Ecto neural progenitor cell (in vitro differentiated cells): Measurements from ENCODE around the gene UXS1.

ENCODE experiments used
- DNase-seq: peaks from one replicate; pipeline ENCODE4 v3.0.0-alpha.2; 2018; ENCODE audit warnings: low spot score

UXS1 gene

GRCh38 chr2:106129592-106129991 lies 64.5 kb downstream of the UXS1 start:
- no peak for DNase-seq

- no peak for DNase-seq
Measured at GRCh38 chr2:106129150-106129549, 65.0 kb downstream of the UXS1 start.

GRCh38 chr2:106127776-106128268 lies 66.3 kb downstream of the UXS1 start:
- no peak for DNase-seq

- DNase-seq = no peak
Measured at GRCh38 chr2:106127282-106127771, 66.8 kb downstream of the UXS1 start.

GRCh38 chr2:106126705-106127281 lies 67.3 kb downstream of the UXS1 start:
- no peak for DNase-seq

GRCh38 chr2:106126295-106126694 lies 67.8 kb downstream of the UXS1 start:
- DNase-seq = no peak

- DNase-seq = no peak
Measured at GRCh38 chr2:106124905-106125549, 69.1 kb downstream of the UXS1 start.

GRCh38 chr2:106124106-106124756 lies 69.9 kb downstream of the UXS1 start:
- no peak for DNase-seq

- no peak for DNase-seq
Measured at GRCh38 chr2:106122157-106122556, 71.9 kb downstream of the UXS1 start.

DNA sequence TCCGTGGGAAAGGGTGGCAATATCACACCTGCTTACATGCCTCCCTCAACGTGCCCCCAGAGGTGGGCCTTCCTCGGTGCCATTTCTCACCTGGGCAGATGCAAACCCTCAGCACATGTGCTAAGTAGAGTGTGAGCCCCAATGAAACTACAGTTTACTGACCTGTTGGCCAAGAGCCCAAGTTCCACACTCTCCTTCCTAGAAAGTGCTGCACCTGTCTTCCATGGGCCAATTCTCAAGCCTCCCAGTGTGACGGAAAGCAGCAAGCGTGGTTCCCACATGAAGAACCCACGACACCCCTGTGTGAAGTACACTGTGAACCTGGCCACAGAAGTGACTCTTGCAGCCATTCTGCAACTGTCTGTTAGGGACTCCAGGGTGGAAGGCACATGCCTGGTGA lies 73.7 kb downstream of the UXS1 start:
- no peak for DNase-seq

DNA sequence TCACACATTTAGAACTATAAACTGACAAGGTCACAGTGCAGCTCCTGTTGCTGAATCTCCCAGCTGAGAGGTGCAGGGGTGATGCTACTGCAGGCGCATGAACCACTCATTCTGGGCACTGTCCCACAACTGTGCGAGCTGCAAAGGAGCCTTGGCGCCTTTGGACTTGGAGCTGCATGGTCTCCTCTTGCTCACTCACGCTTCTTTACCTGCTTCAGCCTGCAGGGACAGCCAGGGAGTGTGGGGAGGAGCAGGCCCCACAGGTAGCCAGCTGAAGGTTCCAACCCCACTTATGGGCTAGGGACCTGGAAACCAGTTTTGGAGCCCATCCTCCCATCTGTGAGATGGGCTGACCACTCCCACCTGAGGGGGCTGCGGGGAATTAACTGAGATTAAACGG lies 75.0 kb downstream of the UXS1 start:
- no peak for DNase-seq

GRCh38 chr2:106117882-106118684 lies 76.0 kb downstream of the UXS1 start:
- DNase-seq = no peak

GRCh38 chr2:106117347-106117746 lies 76.8 kb downstream of the UXS1 start:
- no peak for DNase-seq

GRCh38 chr2:106116248-106116647 lies 77.9 kb downstream of the UXS1 start:
- no peak for DNase-seq

GRCh38 chr2:106115665-106116064 lies 78.4 kb downstream of the UXS1 start:
- no peak for DNase-seq

DNA sequence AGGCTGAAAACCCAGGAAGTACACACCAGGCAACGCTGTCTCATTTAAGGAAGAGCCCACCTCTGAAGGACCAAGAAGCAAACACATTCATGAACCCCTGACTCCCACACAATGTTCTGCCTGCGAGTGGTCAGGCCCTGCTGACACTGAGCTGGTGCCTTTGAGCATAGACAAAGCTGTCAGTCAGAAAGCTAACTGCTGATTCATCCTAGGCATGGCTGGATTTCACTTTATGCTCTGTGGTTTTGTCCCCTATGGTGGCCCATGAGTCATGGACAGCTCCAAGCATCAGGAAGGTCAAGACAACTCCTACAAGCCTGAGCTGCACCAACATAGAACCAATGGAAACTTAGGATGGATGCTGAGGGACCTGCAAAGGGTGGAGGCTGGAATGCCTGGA lies 78.9 kb downstream of the UXS1 start:
- no peak for DNase-seq

GRCh38 chr2:106114166-106114565 lies 79.9 kb downstream of the UXS1 start:
- DNase-seq = no peak

DNA sequence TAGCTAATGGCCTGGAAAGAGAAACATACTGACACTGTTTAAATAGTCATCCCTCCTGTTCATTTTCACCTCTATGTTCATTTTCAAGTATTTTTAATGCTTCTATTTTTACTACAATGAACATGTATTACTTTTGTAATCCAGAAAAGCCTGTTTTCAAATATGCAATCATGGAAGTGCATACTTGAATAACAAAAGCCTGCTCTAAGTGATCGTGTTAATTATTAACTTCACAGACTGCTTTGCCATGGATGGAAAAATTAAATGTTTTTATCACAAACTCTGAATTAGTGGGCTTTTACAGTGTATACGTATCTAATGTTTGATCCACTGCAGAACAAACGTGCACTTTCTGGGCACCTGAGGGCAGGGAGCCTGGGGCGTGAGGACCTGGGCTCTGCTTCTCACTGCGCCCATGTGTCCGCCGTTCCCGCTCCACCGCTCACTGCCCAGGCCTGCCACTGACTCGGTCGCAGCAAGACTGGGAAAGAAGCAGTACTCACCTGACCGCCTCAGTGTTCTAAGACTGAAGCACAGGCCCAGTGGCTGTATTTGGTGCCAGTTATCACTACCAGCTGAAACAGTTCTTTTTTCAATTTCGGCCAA lies 80.6 kb downstream of the UXS1 start:
- DNase-seq = no peak

- DNase-seq = no peak
Measured at GRCh38 chr2:106111882-106112571, 82.1 kb downstream of the UXS1 start.

GRCh38 chr2:106109675-106110424 lies 84.3 kb downstream of the UXS1 start:
- DNase-seq = no peak

GRCh38 chr2:106108791-106109190 lies 85.3 kb downstream of the UXS1 start:
- DNase-seq = no peak
